Neural cell (in vitro differentiated cells): ENCODE data around the gene UBXN10. TPM values are rescaled to one million over a fixed set of nuclear protein-coding genes. Genes with fewer than 3 reads are reported as not detected.

Experiments used
- H2AFZ ChIP-seq: fragments of 200-600, 300-800 bp; sonication (generic), shearing (Covaris generic); 2 replicates; pipeline ENCODE4 v1.6.0; 2014; ENCODE audit warnings: low read depth, mild to moderate bottlenecking, antibody characterized with exemption, low read length, moderate library complexity
- H3F3A ChIP-seq: fragments of 200-600 bp; shearing (Covaris generic); 2 replicates; pipeline ENCODE4 v1.6.1; 2016; ENCODE audit warnings: mild to moderate bottlenecking, moderate library complexity, mixed read lengths, antibody characterized with exemption, low read length; ENCODE audit not compliant: insufficient read depth, poor library complexity, severe bottlenecking
- H3K27ac ChIP-seq: fragments of 200-600, 300-800 bp; sonication (generic), shearing (Covaris generic); 2 replicates; pipeline ENCODE4 v1.5.1; 2014; ENCODE audit warnings: mild to moderate bottlenecking, low read length, moderate library complexity
- H3K27me3 ChIP-seq: fragments of 300-800, 200-600 bp; sonication (generic), shearing (Covaris generic); 2 replicates; pipeline ENCODE4 v1.6.0; 2014; ENCODE audit warnings: mild to moderate bottlenecking, low read depth, low read length, moderate library complexity; ENCODE audit not compliant: insufficient read depth
- H3K36me3 ChIP-seq: fragments of 300-800, 200-600 bp; sonication (generic), shearing (Covaris generic); 2 replicates; pipeline ENCODE4 v1.5.1; 2014; ENCODE audit warnings: mild to moderate bottlenecking, antibody characterized with exemption, low read length, moderate library complexity; ENCODE audit not compliant: insufficient read depth
- H3K4me2 ChIP-seq: fragments of 300-800, 200-600 bp; sonication (generic), shearing (Covaris generic); 2 replicates; pipeline ENCODE4 v1.6.0; 2014; ENCODE audit warnings: mild to moderate bottlenecking, low read length
- H3K4me3 ChIP-seq: fragments of 300-800, 200-600 bp; sonication (generic), shearing (Covaris generic); 2 replicates; pipeline ENCODE4 v1.5.1; 2014; ENCODE audit warnings: mild to moderate bottlenecking, low read length, moderate library complexity
- H3K79me2 ChIP-seq: fragments of 200-600 bp; shearing (Covaris generic); replicated peaks from 2 replicates; pipeline ENCODE4 v1.6.0; 2014; ENCODE audit warnings: mild to moderate bottlenecking, low read length, moderate library complexity; ENCODE audit not compliant: insufficient read depth
- H3K9ac ChIP-seq: fragments of 300-800, 200-600 bp; sonication (generic), shearing (Covaris generic); 2 replicates; pipeline ENCODE4 v1.6.1; 2016; ENCODE audit warnings: mild to moderate bottlenecking, low read length, mixed read lengths
- H3K9me2 ChIP-seq: fragments of 200-600 bp; shearing (Covaris generic); 2 replicates; pipeline ENCODE4 v1.6.1; 2016; ENCODE audit warnings: mild to moderate bottlenecking, low read length, mixed read lengths; ENCODE audit not compliant: insufficient read depth
- H3K9me3 ChIP-seq: fragments of 200-600, 300-800 bp; sonication (generic), shearing (Covaris generic); 2 replicates; pipeline ENCODE4 v1.6.1; 2016; ENCODE audit warnings: mild to moderate bottlenecking, mixed run types, low read length, moderate library complexity, mixed read lengths
- H4K20me1 ChIP-seq: fragments of 200-600 bp; shearing (Covaris generic); 2 replicates; pipeline ENCODE4 v1.6.1; 2016; ENCODE audit warnings: mild to moderate bottlenecking, mixed run types; ENCODE audit not compliant: insufficient read depth
- CTCF ChIP-seq: fragments of 450-650 bp; IDR thresholded peaks from 2 replicates; pipeline ENCODE4 v1.5.1; 2014; ENCODE audit warnings: antibody characterized with exemption, mild to moderate bottlenecking, moderate library complexity; ENCODE audit not compliant: poor library complexity, severe bottlenecking
- EP300 ChIP-seq: fragments of 450-650 bp; conservative IDR thresholded peaks from 2 replicates; pipeline ENCODE4 v1.6.1; 2014; ENCODE audit warnings: antibody characterized with exemption, mild to moderate bottlenecking, moderate library complexity; ENCODE audit not compliant: poor library complexity, severe bottlenecking
- EZH2 ChIP-seq: fragments of 200-600, 300-800 bp; shearing (Covaris generic), sonication (generic); IDR thresholded peaks from 2 replicates; pipeline ENCODE4 v1.6.1; 2014; ENCODE audit warnings: antibody characterized with exemption, low read length, borderline replicate concordance, mild to moderate bottlenecking; ENCODE audit not compliant: insufficient read depth, poor library complexity, severe bottlenecking
- MXI1 ChIP-seq: fragments of 450-650 bp; conservative IDR thresholded peaks from 2 replicates; pipeline ENCODE4 v1.6.1; 2014; ENCODE audit warnings: antibody characterized with exemption, mild to moderate bottlenecking; ENCODE audit not compliant: poor library complexity, severe bottlenecking
- POLR2AphosphoS5 ChIP-seq: IDR thresholded peaks from 2 replicates; pipeline ENCODE4 v1.6.1; 2012
- RAD21 ChIP-seq: fragments of 450-650 bp; conservative IDR thresholded peaks from 2 replicates; pipeline ENCODE4 v1.6.1; 2014; ENCODE audit warnings: antibody characterized with exemption, mild to moderate bottlenecking, moderate library complexity
- REST ChIP-seq: IDR thresholded peaks from 2 replicates; pipeline ENCODE4 v1.6.1; 2012; ENCODE audit warnings: borderline replicate concordance
- SMC3 ChIP-seq: fragments of 450-650 bp; conservative IDR thresholded peaks from 2 replicates; pipeline ENCODE4 v1.6.1; 2014; ENCODE audit warnings: antibody characterized with exemption, mild to moderate bottlenecking, moderate library complexity; ENCODE audit not compliant: poor library complexity
- TAF1 ChIP-seq: IDR thresholded peaks from 2 replicates; pipeline ENCODE4 v1.6.1; 2012; ENCODE audit warnings: low read depth
- polyA plus RNA-seq: library from polyadenylated mRNA; depleted of rRNA; stranded (reverse); fragments of >200 nt; gene quantifications from 2 replicates; pipeline ENCODE4 v1.2.3, GENCODE V29; 2014

UBXN10 gene
- polyA plus RNA-seq, 1 donor from 2014 or later: 0.64 TPM

GRCh38 chr1:20237646-20238045 is 51.8 kb downstream of the UBXN10 start:
- Histone ChIP-seq H2AFZ (no peak overlapping the region), H4K20me1 (no peaks in the 10 kb centered on the region), H3K9me3 (no peaks in the 10 kb centered on the region), H3K27ac (no peak overlapping the region), H3K36me3 (no peaks in the 10 kb centered on the region), H3K27me3 (no peaks in the 10 kb centered on the region), H3K9ac (no peak overlapping the region), H3F3A (peaks cover 7% of the 10 kb centered on the region), H3K9me2 (no peaks in the 10 kb centered on the region), H3K4me3 (no peak overlapping the region), H3K4me2 (no peak overlapping the region), H3K79me2 (no peaks in the 10 kb centered on the region)
- no peak for TF ChIP-seq TAF1

- H3K9me2 ChIP-seq: no peaks in the 10 kb centered on the region
- H3K36me3 ChIP-seq: no peaks in the 10 kb centered on the region
- no peak overlapping the region for H3K27ac ChIP-seq
- no peaks in the 10 kb centered on the region for H4K20me1 ChIP-seq
- no peaks in the 10 kb centered on the region for H3K79me2 ChIP-seq
- no peak overlapping the region for H3K9ac ChIP-seq
- no peak overlapping the region for H3K4me3 ChIP-seq
- H3F3A ChIP-seq: no peaks in the 10 kb centered on the region
- no peak overlapping the region for H3K4me2 ChIP-seq
- no peaks in the 10 kb centered on the region for H3K9me3 ChIP-seq
- no peak for TF ChIP-seq RAD21
- H2AFZ ChIP-seq: no peak overlapping the region
- no peaks in the 10 kb centered on the region for H3K27me3 ChIP-seq
Measured at GRCh38 chr1:20240012-20240411, 54.1 kb downstream of the UBXN10 start.

GRCh38 chr1:20242890-20243479 is 57.1 kb downstream of the UBXN10 start:
- TF ChIP-seq REST (no peak), TAF1 (no peak), MXI1 (no peak), SMC3 (no peak), EZH2 (no peak), CTCF (no peak), POLR2AphosphoS5 (no peak), EP300 (no peak), RAD21 (no peak)
- H3F3A ChIP-seq: no peaks in the 10 kb centered on the region
- H3K27me3 ChIP-seq: no peaks in the 10 kb centered on the region
- no peaks in the 10 kb centered on the region for H3K9me2 ChIP-seq
- no peaks in the 10 kb centered on the region for H3K36me3 ChIP-seq
- H3K9me3 ChIP-seq: no peaks in the 10 kb centered on the region
- no peak overlapping the region for H3K9ac ChIP-seq
- H4K20me1 ChIP-seq: no peaks in the 10 kb centered on the region
- H3K79me2 ChIP-seq: no peaks in the 10 kb centered on the region
- H3K27ac ChIP-seq: no peak overlapping the region
- no peak overlapping the region for H2AFZ ChIP-seq
- H3K4me2 ChIP-seq: no peak overlapping the region
- H3K4me3 ChIP-seq: no peak overlapping the region

Other genes with a start within 250 kb of the UBXN10 start
- gene PLA2G2A, start 206.5 kb upstream of the UBXN10 start, polyA plus RNA-seq: not detected in 2 replicates
- gene PLA2G5, start 115.9 kb upstream of the UBXN10 start, polyA plus RNA-seq: not detected in 2 replicates
- not detected in 2 replicates for gene PLA2G2D, start 66.6 kb upstream of the UBXN10 start, polyA plus RNA-seq
- not detected in 2 replicates for gene PLA2G2F, start 46.8 kb upstream of the UBXN10 start, polyA plus RNA-seq
- not detected in 2 replicates for gene PLA2G2C, start 422 bp downstream of the UBXN10 start, polyA plus RNA-seq
- 0.27 and 0.82 TPM in 2 replicates for gene VWA5B1, start 104.8 kb downstream of the UBXN10 start, polyA plus RNA-seq